ENCODE data around the gene ASMTL. TPM values are rescaled to one million over a fixed set of nuclear protein-coding genes. Genes with fewer than 3 reads are reported as not detected.
"Not testable (repeated sequence)": the region's sequence is repeated elsewhere in the genome, so short reads cannot be mapped to it uniquely, and the experiment has no call there.

Gene ASMTL
- total and polyA plus RNA-seq, 2 experiments from 2014 or later = 36.5 to 43.8 TPM

GRCh38 chrX:1385253-1386223 lies 67.2 kb downstream of the ASMTL start:
- Histone ChIP-seq H3K4me3 (no peak overlapping the region), H3K27me3 (no peaks in the 10 kb centered on the region), H3K4me1 (ENCODE audit: low read depth) (peaks cover 9% of the 10 kb centered on the region), H3K36me3 (peaks cover 53% of the 10 kb centered on the region), H3K9me3 (ENCODE audit: low read depth) (no peaks in the 10 kb centered on the region), H3K27ac (peak overlapping the region; percentile 8)
- TF ChIP-seq CTCF (IDR thresholded peaks at IDR 0.05; ENCODE audit: low read depth, low read length) = no peak
- no peak for DNase-seq (ENCODE audit: low read depth in 1 of 2, low spot score in 1 of 2)

GRCh38 chrX:1384658-1385252 lies 68.0 kb downstream of the ASMTL start:
- H3K36me3 ChIP-seq = peaks cover 47% of the 10 kb centered on the region
- TF ChIP-seq CTCF (IDR thresholded peaks at IDR 0.05; ENCODE audit: low read depth, low read length) = no peak

GRCh38 chrX:1380672-1381233 lies 72.0 kb downstream of the ASMTL start:
- no peak for TF ChIP-seq CTCF (IDR thresholded peaks at IDR 0.05; ENCODE audit: low read depth, low read length)
- H3K36me3 ChIP-seq = peaks cover 10% of the 10 kb centered on the region
- no peaks in the 10 kb centered on the region for H3K27me3 ChIP-seq
- no peak overlapping the region for H3K4me3 ChIP-seq
- H3K27ac ChIP-seq = peak overlapping the region; percentile 68
- H3K4me1 ChIP-seq (ENCODE audit: low read depth) = no peaks in the 10 kb centered on the region
- no peak for DNase-seq (ENCODE audit: low read depth in 1 of 2, low spot score in 1 of 2)
- H3K9me3 ChIP-seq (ENCODE audit: low read depth) = no peaks in the 10 kb centered on the region

More at GRCh38 chrX:1384658-1385252, 68.0 kb downstream of the ASMTL start:
- Histone ChIP-seq H3K4me1 (ENCODE audit: low read depth) (peaks cover 1% of the 10 kb centered on the region), H3K27ac (peak overlapping the region; percentile 8), H3K27me3 (no peaks in the 10 kb centered on the region), H3K9me3 (ENCODE audit: low read depth) (no peaks in the 10 kb centered on the region), H3K4me3 (no peak overlapping the region)
- DNase-seq (ENCODE audit: low read depth in 1 of 2, low spot score in 1 of 2) = no peak

GRCh38 chrX:1378306-1378759 lies 74.4 kb downstream of the ASMTL start:
- TF ChIP-seq CTCF (IDR thresholded peaks at IDR 0.05; ENCODE audit: low read depth, low read length) = no peak
- Histone ChIP-seq H3K27me3 (no peaks in the 10 kb centered on the region), H3K4me3 (no peak overlapping the region), H3K27ac (peak overlapping the region; percentile 49), H3K4me1 (ENCODE audit: low read depth) (no peaks in the 10 kb centered on the region), H3K9me3 (ENCODE audit: low read depth) (no peaks in the 10 kb centered on the region), H3K36me3 (no peaks in the 10 kb centered on the region)
- no peak for DNase-seq (ENCODE audit: low read depth in 1 of 2, low spot score in 1 of 2)

- peaks cover 3% of the 10 kb centered on the region for H3K36me3 ChIP-seq
- DNase-seq (ENCODE audit: low read depth in 1 of 2, low spot score in 1 of 2) = no peak
- no peaks in the 10 kb centered on the region for H3K4me1 ChIP-seq (ENCODE audit: low read depth)
- TF ChIP-seq CTCF (IDR thresholded peaks at IDR 0.05; ENCODE audit: low read depth, low read length) = no peak
- no peak overlapping the region for H3K4me3 ChIP-seq
- no peaks in the 10 kb centered on the region for H3K27me3 ChIP-seq
- no peaks in the 10 kb centered on the region for H3K9me3 ChIP-seq (ENCODE audit: low read depth)
- H3K27ac ChIP-seq = peak overlapping the region; percentile 64
Measured at GRCh38 chrX:1368385-1368698, 84.4 kb downstream of the ASMTL start.

- H3K4me3 ChIP-seq; DNase-seq (ENCODE audit: low read depth in 1 of 2, low spot score in 1 of 2); H3K4me1 ChIP-seq (ENCODE audit: low read depth); H3K27me3 ChIP-seq; H3K27ac ChIP-seq; H3K9me3 ChIP-seq (ENCODE audit: low read depth); H3K36me3 ChIP-seq: not testable (repeated sequence)
Measured at GRCh38 chrX:1366363-1366762, 86.3 kb downstream of the ASMTL start.

Measured in cardiac muscle cell (in vitro differentiated cells and primary cell).